Thyroid gland (tissue), 4 donors: ENCODE data around the gene OSBPL5. TPM values are rescaled to one million over a fixed set of nuclear protein-coding genes. Genes with fewer than 3 reads are reported as not detected.

Experiments used
- DNase-seq, 2 donors: peaks; one replicate each; pipeline ENCODE4 v3.0.0-alpha.2; 2019
- H3K27ac ChIP-seq, 3 donors: fragments of 200-600 bp; sonication (generic); 1 replicate in 2 of 3; 2 replicates in 1 of 3; pipeline ENCODE4 v1.5.1; 2016 to 2019; ENCODE audit warnings: mild to moderate bottlenecking in 1 of 3, moderate library complexity in 1 of 3
- H3K27me3 ChIP-seq: fragments of 200-600 bp; sonication (generic); one replicate; pipeline ENCODE4 v1.5.1; 2019
- H3K36me3 ChIP-seq, 2 donors: fragments of 200-600 bp; sonication (generic); one replicate each; pipeline ENCODE4 v1.5.1; 2016 to 2019
- H3K4me1 ChIP-seq, 2 donors: fragments of 200-600 bp; sonication (generic); one replicate each; pipeline ENCODE4 v1.5.1; 2017 to 2019
- H3K4me3 ChIP-seq, 3 donors: fragments of 200-600 bp; sonication (generic); replicated peaks in 1 of 3; 1 replicate in 2 of 3; 2 replicates in 1 of 3; pipeline ENCODE4 v1.5.1; 2016; ENCODE audit warnings: mild to moderate bottlenecking in 1 of 3
- H3K9me3 ChIP-seq: fragments of 200-600 bp; sonication (generic); one replicate; pipeline ENCODE4 v1.5.1; 2017
- POLR2A ChIP-seq, 2 donors: fragments of 450-650 bp; IDR thresholded peaks; one replicate each; pipeline ENCODE4 v1.6.1; 2017; ENCODE audit warnings: antibody characterized with exemption in 2 of 2, mild to moderate bottlenecking in 2 of 2, moderate library complexity in 1 of 2
- WGBS, 2 donors: methylation state at CpG; one replicate each; pipeline ENCODE4 v1.1.5; 2017; 5-methylcytosine and 5-hydroxymethylcytosine counted together
- intact Hi-C: fragments of 100-400 bp; cut with DNase I; formaldehyde crosslinking; loops from one replicate; pipeline ENCODE4 v1.15.1; 2023
- total RNA-seq, 4 donors: library from RNA; depleted of rRNA; stranded (reverse); fragments of >200 nt; gene quantifications; one replicate each; pipeline ENCODE4 v1.2.3, GENCODE V29; 2016
- TF ChIP-seq, protein P1 (sequence below), 6 experiments: fragments of 200-600 bp in 3 of 6; fragments of 450-650 bp in 3 of 6; sonication (generic) in 3 of 6; IDR thresholded peaks; one replicate each; pipeline ENCODE4 v1.5.1; 2016 to 2019; ENCODE audit warnings: antibody characterized with exemption in 6 of 6, mild to moderate bottlenecking in 2 of 6, inconsistent platforms in 1 of 6, moderate library complexity in 1 of 6

The OSBPL5 gene
- total RNA-seq, 4 donors from 2014 or later = 24.2 to 46.7 (median 34.4) TPM

DNA sequence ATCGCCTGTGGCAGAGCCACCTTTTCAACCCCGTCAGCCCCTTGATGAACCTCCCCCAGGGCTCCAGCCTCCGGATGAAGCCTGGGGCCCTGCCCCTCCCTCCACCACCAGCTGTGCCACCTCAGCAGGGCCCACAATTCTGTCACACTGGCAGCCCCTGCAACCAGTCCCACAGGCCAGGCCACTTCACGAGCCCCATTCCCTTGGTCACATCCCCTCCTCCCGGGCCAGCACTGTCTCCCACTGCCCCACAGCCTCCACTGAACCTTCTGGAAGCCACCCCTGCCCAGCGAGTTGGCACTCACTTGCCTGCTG lies 19.9 kb downstream of the OSBPL5 start:
- TF ChIP-seq, protein P1, sequence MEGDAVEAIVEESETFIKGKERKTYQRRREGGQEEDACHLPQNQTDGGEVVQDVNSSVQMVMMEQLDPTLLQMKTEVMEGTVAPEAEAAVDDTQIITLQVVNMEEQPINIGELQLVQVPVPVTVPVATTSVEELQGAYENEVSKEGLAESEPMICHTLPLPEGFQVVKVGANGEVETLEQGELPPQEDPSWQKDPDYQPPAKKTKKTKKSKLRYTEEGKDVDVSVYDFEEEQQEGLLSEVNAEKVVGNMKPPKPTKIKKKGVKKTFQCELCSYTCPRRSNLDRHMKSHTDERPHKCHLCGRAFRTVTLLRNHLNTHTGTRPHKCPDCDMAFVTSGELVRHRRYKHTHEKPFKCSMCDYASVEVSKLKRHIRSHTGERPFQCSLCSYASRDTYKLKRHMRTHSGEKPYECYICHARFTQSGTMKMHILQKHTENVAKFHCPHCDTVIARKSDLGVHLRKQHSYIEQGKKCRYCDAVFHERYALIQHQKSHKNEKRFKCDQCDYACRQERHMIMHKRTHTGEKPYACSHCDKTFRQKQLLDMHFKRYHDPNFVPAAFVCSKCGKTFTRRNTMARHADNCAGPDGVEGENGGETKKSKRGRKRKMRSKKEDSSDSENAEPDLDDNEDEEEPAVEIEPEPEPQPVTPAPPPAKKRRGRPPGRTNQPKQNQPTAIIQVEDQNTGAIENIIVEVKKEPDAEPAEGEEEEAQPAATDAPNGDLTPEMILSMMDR (IDR thresholded peaks at IDR 0.05) = no peak
- TF ChIP-seq POLR2A (IDR thresholded peaks at IDR 0.05) = no peak
- H3K27ac ChIP-seq = no peak overlapping the region
- intact Hi-C loops = no loop called here
- peaks cover 0 to 16% of the 10 kb centered on the region in 2 donors for H3K4me1 ChIP-seq
- H3K4me3 ChIP-seq = no peak overlapping the region
- WGBS, 2 donors = 70 to 80% methylated on average over 6 of the region's 6 CpGs
- no peaks in the 10 kb centered on the region for H3K27me3 ChIP-seq
- no peak for DNase-seq
- H3K36me3 ChIP-seq = no peaks in the 10 kb centered on the region
- no peaks in the 10 kb centered on the region for H3K9me3 ChIP-seq

DNA sequence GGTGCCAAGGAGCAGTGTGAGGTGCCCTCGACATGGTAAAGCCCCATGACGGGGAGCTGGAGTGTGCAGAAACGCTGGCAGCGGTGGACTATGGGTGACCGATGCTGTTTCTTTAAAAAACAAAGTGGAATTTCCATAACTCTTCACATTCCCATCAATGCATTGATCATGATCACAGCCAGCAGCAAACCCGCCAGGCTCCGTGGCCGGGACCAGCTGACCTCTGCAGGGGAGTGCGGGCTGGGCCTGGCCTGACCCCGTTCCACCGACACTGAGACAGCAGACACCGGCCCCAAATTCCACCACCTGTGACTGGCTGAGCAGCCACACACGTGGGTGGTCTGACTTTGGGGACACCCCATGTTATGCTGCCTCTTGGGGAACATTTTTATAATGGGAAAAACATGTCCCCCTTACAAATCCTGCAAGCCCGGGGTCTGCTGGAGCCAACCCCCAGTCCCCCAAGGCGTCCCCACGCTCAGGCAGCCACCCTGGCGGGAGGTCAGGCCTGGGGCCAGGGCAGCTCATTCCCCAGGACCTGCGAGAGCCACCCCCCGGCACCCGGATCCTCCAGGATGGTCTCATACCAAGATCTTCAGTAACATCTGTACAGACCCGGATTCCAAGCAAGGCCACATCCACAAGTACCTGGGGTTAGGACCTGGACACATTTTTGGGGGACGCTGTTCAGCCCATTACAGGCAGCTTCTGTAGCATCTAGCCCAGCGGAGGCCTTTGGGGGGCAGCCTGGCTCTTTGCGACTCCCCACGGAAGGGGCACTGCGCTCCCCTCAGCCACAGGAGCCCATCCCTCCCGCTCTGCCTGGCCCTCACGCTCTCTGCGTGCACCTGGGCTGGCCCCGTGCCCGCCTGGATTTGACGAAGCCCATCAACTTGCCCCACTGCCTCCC lies 20.6 kb downstream of the OSBPL5 start:
- intact Hi-C loops = no loop called here
- H3K9me3 ChIP-seq = no peaks in the 10 kb centered on the region
- peaks cover 0 to 16% of the 10 kb centered on the region in 2 donors for H3K4me1 ChIP-seq
- TF ChIP-seq, protein P1 (IDR thresholded peaks at IDR 0.05) = no peak
- no peak for TF ChIP-seq POLR2A (IDR thresholded peaks at IDR 0.05)
- no peaks in the 10 kb centered on the region for H3K27me3 ChIP-seq
- no peaks in the 10 kb centered on the region for H3K36me3 ChIP-seq
- WGBS, 2 donors = 87 to 90% methylated on average over 22 to 27 of the region's 32 CpGs
- no peak overlapping the region for H3K4me3 ChIP-seq
- H3K27ac ChIP-seq = no peak overlapping the region
- DNase-seq = no peak

DNA sequence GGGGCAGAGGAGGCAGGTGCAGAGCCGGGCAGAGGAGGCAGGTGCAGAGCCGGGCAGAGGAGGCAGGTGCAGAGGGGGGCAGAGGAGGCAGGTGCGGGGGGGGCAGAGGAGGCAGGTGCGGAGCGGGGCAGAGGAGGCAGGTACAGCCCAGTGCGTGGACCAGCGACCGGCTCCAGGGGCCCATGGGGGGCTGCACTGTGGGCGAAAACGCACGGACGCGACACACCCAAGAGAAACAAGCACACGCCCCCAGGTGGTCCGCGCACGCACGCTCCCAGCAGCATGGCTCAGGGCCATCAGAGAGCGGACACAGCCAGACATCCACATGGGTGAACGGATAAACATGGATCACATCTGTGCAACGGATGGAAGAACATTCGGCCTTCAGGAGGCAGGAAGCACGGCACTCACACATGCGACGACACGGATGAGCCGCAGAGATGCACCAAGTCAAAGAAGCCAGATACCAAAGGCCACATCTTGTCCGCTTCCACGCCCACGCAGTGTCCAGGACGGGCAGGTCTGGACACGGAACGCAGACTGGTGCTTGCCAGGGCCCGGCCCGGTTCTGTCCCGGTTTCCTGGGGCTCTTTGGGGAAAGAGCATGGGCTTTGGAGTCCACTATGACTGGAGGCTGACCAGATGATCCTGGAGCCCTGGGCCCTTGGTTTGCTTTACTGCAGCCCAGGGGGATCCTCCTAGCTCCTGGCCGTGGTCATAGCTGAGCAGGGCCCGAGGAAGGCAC lies 21.8 kb downstream of the OSBPL5 start:
- Histone ChIP-seq H3K4me1 (peaks cover 0 to 7% of the 10 kb centered on the region in 2 donors), H3K36me3 (no peaks in the 10 kb centered on the region), H3K9me3 (no peaks in the 10 kb centered on the region), H3K27ac (no peak overlapping the region), H3K4me3 (no peak overlapping the region), H3K27me3 (no peaks in the 10 kb centered on the region)
- WGBS, 2 donors = 91% methylated on average over 27 to 37 of the region's 38 CpGs
- no peak for TF ChIP-seq POLR2A (IDR thresholded peaks at IDR 0.05)
- TF ChIP-seq, protein P1 (IDR thresholded peaks at IDR 0.05) = no peak
- DNase-seq = no peak
- intact Hi-C loops = no loop called here

DNA sequence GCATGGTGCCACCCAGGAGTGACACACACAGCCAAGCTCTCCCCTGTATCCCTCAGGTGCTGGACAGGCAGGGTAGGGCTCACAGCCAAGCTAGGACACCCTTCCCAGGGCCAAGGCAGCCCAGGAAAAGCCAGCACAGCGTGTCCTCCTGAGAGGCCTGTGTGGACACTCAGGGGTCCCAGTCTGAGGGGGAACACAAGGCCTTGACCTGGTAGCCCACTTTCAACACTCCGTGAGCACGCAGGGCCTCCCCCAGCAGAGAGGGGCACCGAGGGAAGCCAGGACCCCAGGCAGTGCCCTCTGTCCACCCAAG lies 24.9 kb downstream of the OSBPL5 start:
- no peaks in the 10 kb centered on the region for H3K36me3 ChIP-seq
- intact Hi-C loops = no loop called here
- no peak overlapping the region for H3K27ac ChIP-seq
- H3K9me3 ChIP-seq = no peaks in the 10 kb centered on the region
- no peak for DNase-seq
- TF ChIP-seq, protein P1 (IDR thresholded peaks at IDR 0.05) = no peak
- TF ChIP-seq POLR2A (IDR thresholded peaks at IDR 0.05) = no peak
- 97% methylated on average over 3 of the region's 4 CpGs; no CpG with 5 or more reads in 1 of the 2 donors for WGBS, 2 donors
- H3K4me1 ChIP-seq = no peaks in the 10 kb centered on the region
- no peak overlapping the region for H3K4me3 ChIP-seq
- no peaks in the 10 kb centered on the region for H3K27me3 ChIP-seq
